ENCODE measurements around the gene XXYLT1. TPM values are rescaled to one million over a fixed set of nuclear protein-coding genes. Genes with fewer than 3 reads are reported as not detected.

Gene XXYLT1
- total and polyA plus RNA-seq, 10 of the 15 experiments (the other 5 are each of a cell fraction or from before 2014, with no cell fraction given): 1.2 to 14.2 (median 9.3) TPM

GRCh38 chr3:195173657-195174056 lies 97.3 kb downstream of the XXYLT1 start:
- Histone ChIP-seq H3K4me2 (ENCODE audit: control insufficient read depth, insufficient read depth) (no peak overlapping the region), H3K9ac (ENCODE audit: control insufficient read depth, insufficient read depth, low read length) (no peak overlapping the region), H3K4me3 (no peak overlapping the region), H3K27me3 (replicated peaks in 1 of 2; ENCODE audit: control insufficient read depth in 2 of 2, insufficient read depth in 2 of 2, low read length in 1 of 2) (no peaks in the 10 kb centered on the region), H4K20me1 (ENCODE audit: control insufficient read depth, insufficient read depth) (no peaks in the 10 kb centered on the region), H3K9me3 (replicated peaks; ENCODE audit: control insufficient read depth, insufficient read depth, low read length) (no peaks in the 10 kb centered on the region), H2AFZ (ENCODE audit: control insufficient read depth, low read depth, low read length) (no peak overlapping the region), H3K4me1 (ENCODE audit: control insufficient read depth, insufficient read depth, low read length) (no peaks in the 10 kb centered on the region), H3K79me2 (ENCODE audit: control insufficient read depth, insufficient read depth, low read length) (no peaks in the 10 kb centered on the region), H3K27ac (ENCODE audit: control insufficient read depth, insufficient read depth) (no peak overlapping the region), H3K36me3 (ENCODE audit: control insufficient read depth in 2 of 2, insufficient read depth in 2 of 2, low read length in 1 of 2) (no peaks in the 10 kb centered on the region)
- in situ Hi-C loops (cut with MboI) (no loop called here), intact Hi-C loops (cut with micrococcal nuclease; ENCODE audit: unreplicated experiment) (no loop called here)
- POLR2A ChIA-PET: interaction anchor here (0.6 to 1.5 kb wide), 2 partner anchors 11 to 693 kb away, joined by 3 to 4 read pairs; no protein-coding TSS in a partner anchor
- no peak for TF ChIP-seq ETV6 (conservative IDR thresholded peaks at IDR 0.05 in 1 of 2, IDR thresholded peaks at IDR 0.05 in 1 of 2; ENCODE audit: borderline replicate concordance in 1 of 2, low read depth in 1 of 2)
- no peak for TF ChIP-seq RCOR1 (conservative IDR thresholded peaks at IDR 0.05; ENCODE audit: low read depth, low read length)
- TF ChIP-seq FOXK2 (IDR thresholded peaks at IDR 0.05): no peak
- TF ChIP-seq USF2 (IDR thresholded peaks at IDR 0.05; ENCODE audit: borderline replicate concordance, low read depth, low read length): no peak
- TF ChIP-seq, protein P1, sequence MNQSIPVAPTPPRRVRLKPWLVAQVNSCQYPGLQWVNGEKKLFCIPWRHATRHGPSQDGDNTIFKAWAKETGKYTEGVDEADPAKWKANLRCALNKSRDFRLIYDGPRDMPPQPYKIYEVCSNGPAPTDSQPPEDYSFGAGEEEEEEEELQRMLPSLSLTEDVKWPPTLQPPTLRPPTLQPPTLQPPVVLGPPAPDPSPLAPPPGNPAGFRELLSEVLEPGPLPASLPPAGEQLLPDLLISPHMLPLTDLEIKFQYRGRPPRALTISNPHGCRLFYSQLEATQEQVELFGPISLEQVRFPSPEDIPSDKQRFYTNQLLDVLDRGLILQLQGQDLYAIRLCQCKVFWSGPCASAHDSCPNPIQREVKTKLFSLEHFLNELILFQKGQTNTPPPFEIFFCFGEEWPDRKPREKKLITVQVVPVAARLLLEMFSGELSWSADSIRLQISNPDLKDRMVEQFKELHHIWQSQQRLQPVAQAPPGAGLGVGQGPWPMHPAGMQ (IDR thresholded peaks at IDR 0.05; ENCODE audit: borderline replicate concordance): no peak
- TF ChIP-seq FOXM1 (IDR thresholded peaks at IDR 0.05; ENCODE audit: low read depth, low read length): no peak
- TF ChIP-seq MTA2 (IDR thresholded peaks at IDR 0.05; ENCODE audit: low read depth): no peak
- no peak for TF ChIP-seq E4F1 (IDR thresholded peaks at IDR 0.05; ENCODE audit: borderline replicate concordance, partially characterized antibody)
- no peak for TF ChIP-seq TCF12 (IDR thresholded peaks at IDR 0.05; ENCODE audit: low read depth, low read length)
- CTCF ChIA-PET: interaction anchor here (1.7 to 2.0 kb wide), 2 partner anchors 13 to 491 kb away, joined by 4 to 6 read pairs; no protein-coding TSS in a partner anchor
- RAD21 ChIA-PET (ENCODE audit: unreplicated experiment): no interaction called here
- no TSS peak for BruUV-seq (replicated peaks)
- FAIRE-seq (no peak), DNase-seq (ENCODE audit: low read depth, low spot score) (no peak), ATAC-seq (no peak)
- WGBS (ENCODE audit: insufficient coverage, insufficient replicate concordance, low lambda C conversion rate, missing lambda C conversion rate): 92% methylated on average over 9 of the region's 9 CpGs
- SMC1A ChIA-PET (ENCODE audit: uncharacterized antibody, unreplicated experiment): interaction anchor here (1.3 to 2.5 kb wide), 3 partner anchors 15 to 45 kb away, joined by 4 to 7 read pairs (median 4); no protein-coding TSS in a partner anchor
